GM10847 (cell line): ENCODE results near the gene NEB.

Experiments used
- POLR2A ChIP-seq: IDR thresholded peaks from 2 replicates; pipeline ENCODE4 v1.6.1; 2011; ENCODE audit not compliant: insufficient read length; ENCODE audit errors: extremely low read depth

NEB gene

DNA sequence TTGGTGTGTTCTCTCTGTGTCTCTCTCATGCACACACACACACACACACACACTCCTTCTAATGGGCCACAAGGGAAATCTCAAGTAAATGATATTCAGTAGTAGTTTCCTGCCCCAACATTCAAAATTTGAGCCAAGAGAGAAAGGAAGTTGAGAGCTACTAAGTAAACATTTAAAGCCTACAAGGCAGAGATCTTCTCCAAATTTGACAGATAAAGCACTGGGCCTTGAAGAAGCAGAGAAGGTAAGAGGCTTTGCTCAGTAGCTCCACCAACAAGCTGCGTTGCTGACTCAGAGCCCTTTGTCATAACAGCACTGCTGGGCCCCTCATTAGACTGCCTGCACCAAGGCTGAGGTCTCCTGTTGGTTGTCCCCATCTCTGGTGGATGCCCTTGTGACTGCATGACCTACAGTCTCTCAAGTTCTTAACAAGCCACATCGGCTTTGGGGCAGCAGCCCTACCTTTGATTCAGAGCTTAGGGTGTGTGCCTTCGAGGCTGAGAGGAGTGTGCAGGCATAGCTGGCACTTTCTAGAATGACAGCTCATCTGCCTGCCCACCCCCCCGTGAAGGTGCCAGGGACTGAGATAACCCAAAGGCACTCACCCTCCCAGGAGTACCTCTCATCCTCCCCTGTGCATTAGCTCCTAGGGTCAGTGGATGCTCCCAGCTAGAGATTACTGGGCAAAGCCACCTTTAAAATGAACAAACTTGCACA, 32.3 kb upstream of the NEB start:
- no peak for TF ChIP-seq POLR2A

DNA sequence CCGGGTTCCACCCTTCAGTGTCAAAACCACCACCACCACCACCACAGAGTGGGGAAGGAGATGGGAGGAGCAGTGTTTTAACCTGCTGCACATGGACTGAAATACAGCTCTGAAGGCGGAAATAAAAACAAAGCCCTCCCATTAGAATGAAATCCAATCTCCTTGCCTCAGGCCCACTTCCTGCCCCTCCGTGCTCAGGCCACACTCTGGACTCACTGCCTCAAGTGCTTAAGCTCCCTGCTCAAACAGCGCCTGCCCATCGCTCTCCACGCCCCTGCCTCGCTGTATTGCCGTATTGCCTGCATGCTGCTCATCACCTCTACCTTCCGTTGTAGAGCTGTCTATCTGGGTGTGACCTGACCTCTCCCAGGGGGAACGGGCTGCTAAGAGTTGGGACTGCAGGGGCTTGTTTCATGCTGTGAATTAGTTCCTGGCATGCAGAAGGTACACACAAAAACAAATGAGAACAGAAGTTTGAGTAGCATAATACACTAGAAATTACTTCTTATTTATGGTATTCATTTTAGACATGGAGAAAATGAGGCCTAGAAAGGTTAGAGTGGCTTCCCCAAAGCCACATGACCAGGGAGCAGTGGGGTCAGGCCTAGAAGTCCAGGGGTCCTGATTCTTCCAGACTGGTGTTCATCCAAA, 31.6 kb upstream of the NEB start:
- TF ChIP-seq POLR2A = no peak

DNA sequence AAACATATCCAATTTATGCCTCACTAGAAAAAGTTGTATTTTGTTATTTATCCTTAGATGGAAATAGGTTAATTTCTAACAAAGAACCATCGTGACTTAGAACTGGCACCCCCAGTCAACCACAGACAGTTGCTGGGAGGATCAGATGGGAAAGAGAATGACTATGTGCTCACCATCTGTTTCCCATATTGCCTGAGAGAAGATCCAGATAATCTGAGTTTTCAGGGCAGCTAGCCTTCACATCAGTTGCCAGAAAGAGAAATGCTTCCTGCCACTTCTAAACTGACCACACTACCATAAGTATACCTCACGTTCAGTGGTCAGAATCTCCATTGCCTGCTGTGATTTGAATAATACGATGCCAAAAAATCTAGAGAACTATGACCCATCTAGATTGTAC, 28.4 kb upstream of the NEB start:
- no peak for TF ChIP-seq POLR2A

DNA sequence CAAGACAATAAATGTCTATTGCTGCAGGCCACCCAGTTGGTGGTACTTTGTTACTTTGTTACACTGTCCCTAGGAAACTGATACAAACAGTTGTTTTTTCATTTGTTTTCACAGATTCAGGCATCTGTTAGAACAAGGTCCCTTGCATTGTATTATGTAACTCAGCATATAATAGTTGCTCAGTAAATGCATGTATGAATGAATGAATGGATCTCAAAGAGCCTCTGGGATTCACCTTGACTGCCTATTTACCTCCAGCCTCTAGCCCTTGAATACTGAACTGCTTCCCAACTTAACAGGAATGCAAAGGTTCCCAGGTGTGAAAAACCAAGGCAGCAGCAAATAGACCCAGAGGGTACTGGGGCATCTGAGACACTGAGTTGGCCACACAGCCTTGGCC, 27.4 kb upstream of the NEB start:
- TF ChIP-seq POLR2A = no peak

DNA sequence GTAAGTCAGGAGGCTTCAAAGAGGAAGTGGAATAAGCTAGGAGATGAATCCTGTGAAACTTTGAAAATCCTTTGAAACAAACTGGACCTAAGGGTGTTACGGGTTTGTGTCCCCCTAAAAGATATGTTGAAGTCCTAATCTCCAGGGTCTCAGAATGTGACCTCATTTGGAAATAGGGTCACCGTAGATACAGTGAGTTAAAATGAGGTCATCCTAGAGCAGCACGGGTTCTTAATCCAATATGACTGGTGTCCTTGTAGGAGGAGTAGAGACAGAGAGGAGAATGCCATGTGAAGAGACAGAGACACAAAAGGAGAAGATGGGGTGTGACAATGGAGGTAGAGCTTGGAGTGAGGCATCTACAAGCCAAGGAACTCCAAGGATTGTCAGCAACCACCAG, 26.9 kb upstream of the NEB start:
- no peak for TF ChIP-seq POLR2A

DNA sequence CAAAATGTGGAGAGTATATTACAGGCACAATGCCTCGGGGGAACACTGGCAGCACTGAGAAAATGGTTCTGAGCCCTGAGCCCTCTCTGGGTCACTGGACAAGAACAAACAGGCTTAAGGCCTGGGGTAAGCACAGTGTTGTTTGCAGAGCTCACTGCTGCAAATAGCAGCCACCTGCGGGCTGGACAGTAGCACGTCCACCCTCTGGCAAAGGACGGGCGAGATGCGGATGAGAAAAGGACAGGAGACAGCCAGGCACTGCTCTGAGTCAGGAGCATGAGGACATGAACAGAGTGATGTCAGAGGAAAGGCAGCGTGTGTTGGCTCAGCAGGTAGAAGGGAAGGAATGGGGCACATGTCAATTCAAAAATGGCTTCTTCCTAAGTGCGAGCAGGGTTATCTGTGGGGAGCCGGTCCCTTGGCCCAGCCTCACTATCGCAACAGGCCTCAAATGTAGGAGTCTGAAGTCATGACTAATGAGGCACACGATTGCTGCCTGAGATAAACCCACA, 25.9 kb upstream of the NEB start:
- TF ChIP-seq POLR2A = no peak

DNA sequence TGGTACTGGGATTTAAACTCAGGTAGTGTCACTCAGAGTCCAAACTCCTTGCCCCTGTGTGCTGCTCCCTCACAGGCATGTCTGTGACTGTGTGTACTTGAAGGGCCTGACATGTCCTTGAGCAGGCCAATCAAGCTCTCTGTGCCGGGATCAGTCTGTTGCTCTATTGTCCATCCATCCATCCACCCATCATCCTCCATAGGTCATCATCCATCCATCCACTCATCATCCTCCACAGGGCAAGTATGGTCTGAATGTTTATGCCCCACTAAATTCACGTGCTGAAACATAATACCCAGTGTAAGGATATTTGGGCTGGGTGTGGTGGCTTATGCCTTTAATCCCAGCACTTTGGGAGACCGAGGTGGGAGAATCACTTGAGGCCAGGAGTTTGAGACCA, 24.5 kb upstream of the NEB start:
- no peak for TF ChIP-seq POLR2A

DNA sequence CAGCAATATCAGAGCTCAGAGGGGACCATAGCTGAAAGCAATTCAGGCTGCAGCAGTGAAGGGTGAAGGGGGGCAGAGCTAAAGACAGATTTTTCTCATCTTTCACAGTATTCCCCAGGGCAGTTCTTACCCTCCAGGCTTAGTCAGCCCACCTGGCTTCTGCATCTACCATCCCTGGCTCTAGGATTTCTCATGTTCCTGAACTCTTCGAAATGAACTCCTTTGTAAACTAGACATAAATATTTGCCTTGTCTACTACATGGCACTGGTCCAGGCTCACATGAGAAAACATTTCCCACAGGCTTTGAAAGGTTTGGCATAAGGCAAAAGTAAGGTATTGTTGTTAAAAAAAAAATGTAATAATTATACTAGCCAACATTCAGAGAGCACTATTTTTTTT, 23.6 kb upstream of the NEB start:
- TF ChIP-seq POLR2A = no peak

DNA sequence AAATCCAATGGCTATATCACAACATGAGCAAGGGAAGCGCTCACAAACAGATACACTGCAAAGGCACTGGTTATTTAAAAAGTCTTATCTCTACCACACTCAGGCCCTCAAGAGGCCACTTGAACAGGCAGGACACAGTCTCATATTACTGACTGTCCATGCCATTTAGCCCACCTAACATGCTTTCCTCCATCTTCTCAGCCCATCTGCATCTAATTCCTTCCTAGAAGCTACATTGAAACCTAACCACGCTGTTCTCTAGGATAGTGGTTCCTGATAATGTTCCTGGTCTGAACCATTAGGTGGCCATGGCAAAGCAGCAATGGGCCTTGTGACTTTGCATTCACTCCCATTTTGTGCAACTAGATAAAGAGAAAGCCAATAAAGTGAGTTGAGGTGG, 22.5 kb upstream of the NEB start:
- no peak for TF ChIP-seq POLR2A

DNA sequence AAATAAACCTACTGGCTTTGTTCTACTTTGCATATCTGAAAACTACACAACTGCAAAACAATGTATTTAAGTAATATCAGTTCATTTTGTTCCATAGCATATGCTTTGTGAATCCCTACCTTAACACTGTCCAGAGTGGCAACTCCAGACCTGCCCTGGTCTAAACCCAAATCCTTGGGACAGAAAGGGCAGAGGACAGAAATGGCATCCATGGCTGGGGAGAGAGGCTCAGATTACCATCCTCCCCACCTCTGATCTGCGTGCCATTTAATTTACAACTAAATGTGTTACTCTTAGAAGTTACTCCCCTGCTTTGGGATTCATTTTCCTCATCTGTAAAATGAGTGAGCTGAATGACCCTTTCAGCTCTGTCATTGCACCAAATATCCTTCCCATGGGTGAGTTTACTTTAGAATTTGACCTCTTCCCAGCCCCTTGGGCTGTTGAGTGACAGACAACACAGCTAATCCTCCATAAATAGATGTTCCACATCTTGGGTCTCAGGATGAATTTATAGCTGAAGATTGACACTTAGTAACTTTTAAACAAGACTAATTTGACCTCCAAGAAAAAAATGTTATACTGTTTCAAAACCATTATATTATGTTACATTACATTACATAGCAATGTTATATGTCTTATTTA, 20.1 kb upstream of the NEB start:
- no peak for TF ChIP-seq POLR2A

DNA sequence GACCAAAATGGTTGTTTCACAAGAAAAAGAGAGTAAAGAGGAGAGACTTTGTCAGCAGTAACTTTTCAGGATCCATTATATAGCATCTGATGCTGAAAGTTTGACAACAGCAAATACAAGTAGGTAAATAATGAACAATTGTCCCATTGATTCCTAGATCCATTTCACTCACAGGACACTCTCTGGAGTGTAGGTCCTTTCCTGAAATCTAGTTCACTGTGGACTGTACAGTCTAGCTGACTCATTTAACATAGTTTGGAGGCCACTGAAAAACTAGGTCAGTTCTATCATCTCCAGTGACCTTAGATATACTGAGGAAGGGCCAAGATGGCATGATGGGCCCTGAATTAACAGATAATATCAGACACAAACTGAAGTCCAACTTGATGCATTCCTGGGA, 19.3 kb upstream of the NEB start:
- no peak for TF ChIP-seq POLR2A

DNA sequence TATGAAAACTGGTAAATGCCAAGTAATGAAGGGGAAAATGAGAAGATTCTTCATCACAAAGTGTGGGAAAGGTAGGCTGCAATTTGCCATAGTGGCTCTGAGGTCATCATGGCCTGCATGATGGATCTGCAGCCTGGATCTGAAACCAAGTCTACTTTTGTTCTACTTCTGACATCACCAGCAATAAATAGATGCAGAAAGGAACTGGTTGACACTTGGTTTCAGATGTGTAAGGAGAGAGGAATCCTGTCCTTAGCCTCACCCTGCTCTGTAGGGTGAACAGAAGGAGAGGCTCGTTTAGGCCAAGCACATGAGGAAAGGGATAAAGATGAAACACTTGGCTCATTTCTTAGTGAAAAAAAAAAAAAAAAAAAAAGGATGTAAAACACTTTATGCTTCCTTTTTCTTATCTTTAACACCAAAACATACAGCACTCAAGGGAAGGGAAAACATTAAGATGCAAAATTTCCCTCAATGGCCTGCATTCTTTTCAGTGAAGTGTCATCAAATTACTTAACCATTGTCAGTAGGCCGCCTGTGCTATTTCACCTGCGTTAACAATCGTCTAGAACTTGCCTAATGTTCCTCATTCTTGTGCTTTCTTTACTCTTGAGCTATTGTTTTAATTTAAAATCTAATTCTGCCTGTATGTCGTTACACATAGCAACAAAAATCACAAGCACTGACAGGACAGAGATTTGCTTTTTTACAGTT, 3.9 kb downstream of the NEB start:
- TF ChIP-seq POLR2A = no peak

DNA sequence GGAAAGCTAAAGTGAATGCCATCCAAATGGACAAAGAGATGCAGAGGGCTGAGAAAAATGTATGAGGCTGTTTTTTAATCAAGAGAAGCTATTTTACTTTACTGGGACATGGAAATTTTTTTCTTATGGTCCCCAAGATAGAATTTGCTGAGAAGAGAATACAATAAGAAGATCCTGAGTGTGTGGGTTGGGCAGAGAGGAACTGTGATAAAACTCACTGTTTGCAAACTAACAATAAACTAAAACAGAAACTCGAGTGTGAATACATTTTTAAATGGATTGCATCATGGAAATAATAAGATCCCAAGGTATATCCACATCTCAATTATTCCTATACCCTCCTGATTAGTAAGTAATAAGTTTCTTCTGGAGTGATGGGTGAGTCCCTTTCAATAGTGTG, 4.4 kb downstream of the NEB start:
- no peak for TF ChIP-seq POLR2A

DNA sequence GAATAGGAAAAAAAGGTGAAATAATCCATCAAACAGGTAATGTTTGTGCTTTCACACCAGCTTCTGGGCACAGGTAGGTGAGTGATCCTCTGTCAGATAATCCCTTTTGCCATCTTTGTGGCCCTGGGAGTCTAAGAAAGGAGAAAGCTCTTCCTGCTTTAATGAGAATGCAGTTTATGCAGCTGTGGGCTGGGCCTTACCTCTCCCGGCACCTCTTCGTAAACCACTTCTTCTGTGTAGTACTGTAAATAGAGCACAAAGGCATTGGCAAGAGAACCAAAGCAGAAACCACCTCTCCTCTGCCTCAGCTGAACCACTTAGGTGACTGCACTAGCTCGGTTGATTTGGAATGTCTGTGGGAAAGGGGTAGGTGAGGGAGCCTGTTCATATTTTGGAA, 4.9 kb downstream of the NEB start:
- TF ChIP-seq POLR2A = no peak

DNA sequence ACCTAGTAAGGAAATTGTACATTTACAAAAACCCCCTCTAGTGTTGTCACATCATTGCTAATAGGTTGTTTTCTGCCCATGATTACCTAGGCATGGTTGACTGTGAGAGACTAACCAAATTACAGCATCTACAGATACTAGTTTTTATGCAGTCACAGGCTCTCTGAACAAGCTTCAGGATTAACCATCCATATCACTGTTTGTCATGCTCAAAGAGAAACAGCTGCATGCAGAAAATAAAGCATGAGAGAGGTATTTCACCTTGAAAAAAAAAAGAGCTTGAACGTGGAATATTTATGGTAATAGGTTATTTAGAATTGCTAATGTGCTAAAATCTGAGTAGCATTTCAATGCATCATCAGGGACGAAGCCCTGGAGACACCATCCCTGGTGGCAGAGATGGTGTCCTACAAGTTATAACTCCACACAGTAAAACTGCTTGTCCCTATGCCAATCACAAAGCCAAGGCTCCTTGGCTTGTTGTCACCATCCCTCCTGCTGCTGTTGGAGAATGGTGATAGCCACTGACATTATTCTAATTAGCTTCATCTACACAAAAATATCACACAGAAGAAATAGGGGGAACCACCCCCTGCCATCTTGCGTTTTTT, 5.4 kb downstream of the NEB start:
- no peak for TF ChIP-seq POLR2A
